ENCODE data around the gene DLGAP4.

The DLGAP4 gene

DNA sequence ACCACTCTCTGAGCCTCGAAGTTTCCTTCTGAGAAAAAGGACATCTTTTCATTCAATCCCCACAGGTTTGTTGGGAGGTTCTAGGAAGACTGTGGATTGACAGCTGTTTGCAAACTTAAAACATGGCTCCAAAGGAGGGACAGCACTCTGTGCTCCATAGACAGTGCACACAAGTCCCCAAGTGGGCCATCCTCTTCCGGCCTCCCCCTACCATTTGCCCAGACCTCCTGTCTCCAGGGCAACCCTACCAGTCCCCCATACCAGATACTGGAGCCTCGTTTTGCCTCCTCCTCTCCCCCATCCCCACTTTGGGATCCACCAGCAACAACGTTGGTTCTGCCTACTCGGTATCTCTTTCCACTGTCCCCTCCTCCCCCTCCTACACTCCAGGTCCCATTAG is 8.5 kb upstream of the DLGAP4 start:
- Histone ChIP-seq H3K9ac (no peak overlapping the region), H3K36me3 (ENCODE audit: insufficient read depth) (no peaks in the 10 kb centered on the region), H3K4me1 (ENCODE audit: low read depth, poor library complexity, severe bottlenecking) (no peaks in the 10 kb centered on the region), H2AFZ (ENCODE audit: low read depth) (no peak overlapping the region), H3K79me2 (ENCODE audit: insufficient read depth, low read depth) (no peaks in the 10 kb centered on the region), H3K4me2 (no peak overlapping the region), H3K27me3 (ENCODE audit: insufficient read depth, low read depth) (peaks cover 3% of the 10 kb centered on the region; the same call in 1 of the 2 replicates), H3K4me3 (IDR thresholded peaks at IDR 0.05; ENCODE audit: insufficient read depth, low read depth, low read length) (no peak overlapping the region), H3K27ac (no peak overlapping the region), H4K20me1 (ENCODE audit: insufficient read depth) (no peaks in the 10 kb centered on the region)
- TF ChIP-seq, protein P1, sequence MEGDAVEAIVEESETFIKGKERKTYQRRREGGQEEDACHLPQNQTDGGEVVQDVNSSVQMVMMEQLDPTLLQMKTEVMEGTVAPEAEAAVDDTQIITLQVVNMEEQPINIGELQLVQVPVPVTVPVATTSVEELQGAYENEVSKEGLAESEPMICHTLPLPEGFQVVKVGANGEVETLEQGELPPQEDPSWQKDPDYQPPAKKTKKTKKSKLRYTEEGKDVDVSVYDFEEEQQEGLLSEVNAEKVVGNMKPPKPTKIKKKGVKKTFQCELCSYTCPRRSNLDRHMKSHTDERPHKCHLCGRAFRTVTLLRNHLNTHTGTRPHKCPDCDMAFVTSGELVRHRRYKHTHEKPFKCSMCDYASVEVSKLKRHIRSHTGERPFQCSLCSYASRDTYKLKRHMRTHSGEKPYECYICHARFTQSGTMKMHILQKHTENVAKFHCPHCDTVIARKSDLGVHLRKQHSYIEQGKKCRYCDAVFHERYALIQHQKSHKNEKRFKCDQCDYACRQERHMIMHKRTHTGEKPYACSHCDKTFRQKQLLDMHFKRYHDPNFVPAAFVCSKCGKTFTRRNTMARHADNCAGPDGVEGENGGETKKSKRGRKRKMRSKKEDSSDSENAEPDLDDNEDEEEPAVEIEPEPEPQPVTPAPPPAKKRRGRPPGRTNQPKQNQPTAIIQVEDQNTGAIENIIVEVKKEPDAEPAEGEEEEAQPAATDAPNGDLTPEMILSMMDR (conservative IDR thresholded peaks at IDR 0.05; ENCODE audit: low read depth, low read length): no peak

DNA sequence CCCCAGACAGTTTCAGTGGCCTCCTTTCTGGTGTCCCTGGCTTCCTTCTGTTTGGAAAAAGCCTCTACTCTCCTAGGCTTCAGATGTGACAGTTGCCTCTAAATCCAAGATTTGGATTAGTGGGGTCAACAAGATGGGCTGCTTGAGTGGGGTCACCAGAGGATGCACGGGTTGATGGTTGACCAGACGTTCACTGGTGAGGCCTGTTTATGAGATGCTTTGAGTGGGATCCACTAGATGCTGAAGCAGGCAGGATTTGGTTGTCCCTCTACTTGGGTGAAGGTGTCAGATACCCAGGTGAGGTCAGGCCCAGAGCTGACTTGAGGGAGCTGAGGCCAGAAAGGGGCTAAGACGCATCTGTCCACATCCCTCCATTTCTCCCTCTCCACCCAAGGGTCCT is 8.1 kb upstream of the DLGAP4 start:
- TF ChIP-seq, protein P1 (conservative IDR thresholded peaks at IDR 0.05; ENCODE audit: low read depth, low read length): no peak
- no peak overlapping the region for H3K9ac ChIP-seq
- H3K27me3 ChIP-seq (ENCODE audit: insufficient read depth, low read depth): peaks cover 3% of the 10 kb centered on the region; the same call in 1 of the 2 replicates

DNA sequence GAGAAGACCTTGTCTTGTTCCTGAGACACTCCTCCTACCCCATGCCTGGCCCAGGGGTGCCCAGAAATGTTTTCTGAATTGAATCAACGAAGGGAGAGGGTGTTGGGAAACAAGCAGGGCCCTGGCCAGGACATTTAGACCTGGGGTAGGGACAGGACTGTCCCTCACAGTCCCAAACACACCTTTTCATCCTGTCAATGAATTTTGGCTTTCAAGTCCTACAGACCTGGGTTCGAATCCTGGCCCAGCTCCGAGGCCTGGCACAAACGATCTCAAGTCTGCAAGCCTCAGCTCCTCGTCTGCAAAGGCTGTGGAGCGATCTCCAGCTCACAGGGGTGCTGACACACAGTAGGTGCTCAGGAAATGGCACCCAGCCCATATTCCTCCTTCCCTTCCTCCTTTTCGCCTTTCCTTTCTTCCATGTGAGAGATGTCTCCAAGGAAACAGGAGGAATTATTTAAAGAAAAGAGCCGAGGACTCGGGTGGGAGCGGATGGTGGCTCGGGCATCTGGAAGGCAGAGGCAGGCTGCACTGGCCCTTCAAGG is 7.3 kb upstream of the DLGAP4 start:
- no peaks in the 10 kb centered on the region for H3K36me3 ChIP-seq (ENCODE audit: insufficient read depth)
- no peaks in the 10 kb centered on the region for H4K20me1 ChIP-seq (ENCODE audit: insufficient read depth)
- peaks cover 3% of the 10 kb centered on the region; the same call in 1 of the 2 replicates for H3K27me3 ChIP-seq (ENCODE audit: insufficient read depth, low read depth)
- H3K27ac ChIP-seq: no peak overlapping the region
- H3K4me3 ChIP-seq (IDR thresholded peaks at IDR 0.05; ENCODE audit: insufficient read depth, low read depth, low read length): no peak overlapping the region
- no peak overlapping the region for H3K9ac ChIP-seq
- no peaks in the 10 kb centered on the region for H3K79me2 ChIP-seq (ENCODE audit: insufficient read depth, low read depth)
- H2AFZ ChIP-seq (ENCODE audit: low read depth): no peak overlapping the region
- no peaks in the 10 kb centered on the region for H3K4me1 ChIP-seq (ENCODE audit: low read depth, poor library complexity, severe bottlenecking)
- TF ChIP-seq, protein P1 (conservative IDR thresholded peaks at IDR 0.05; ENCODE audit: low read depth, low read length): no peak
- no peak overlapping the region for H3K4me2 ChIP-seq

More for the DNA sequence above, 8.1 kb upstream of the DLGAP4 start:
- Histone ChIP-seq H4K20me1 (ENCODE audit: insufficient read depth) (no peaks in the 10 kb centered on the region), H3K4me3 (IDR thresholded peaks at IDR 0.05; ENCODE audit: insufficient read depth, low read depth, low read length) (no peak overlapping the region), H3K36me3 (ENCODE audit: insufficient read depth) (no peaks in the 10 kb centered on the region), H3K27ac (no peak overlapping the region), H3K4me1 (ENCODE audit: low read depth, poor library complexity, severe bottlenecking) (no peaks in the 10 kb centered on the region), H3K79me2 (ENCODE audit: insufficient read depth, low read depth) (no peaks in the 10 kb centered on the region), H3K4me2 (no peak overlapping the region), H2AFZ (ENCODE audit: low read depth) (no peak overlapping the region)

DNA sequence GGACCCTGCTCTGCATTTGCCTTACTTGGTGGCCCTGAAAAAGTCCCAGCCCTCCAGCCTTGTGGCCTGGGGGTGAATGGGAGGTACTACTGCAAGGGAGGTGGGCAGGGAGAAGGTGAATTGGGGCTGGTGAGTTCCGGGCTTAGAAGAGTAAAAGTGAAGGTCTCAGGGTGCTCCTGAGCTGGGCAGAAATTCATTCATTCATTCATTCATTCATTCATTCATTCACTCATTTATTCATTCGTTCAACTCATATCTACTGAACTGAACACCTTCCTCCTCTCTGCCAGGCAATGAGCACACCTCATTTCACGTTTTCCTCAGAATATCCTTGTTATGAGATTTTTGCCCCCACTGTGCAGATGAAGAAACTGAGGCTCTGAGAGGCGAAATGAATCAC is 6.7 kb upstream of the DLGAP4 start:
- Histone ChIP-seq H3K27me3 (ENCODE audit: insufficient read depth, low read depth) (peaks cover 9% of the 10 kb centered on the region; the same call in 1 of the 2 replicates), H3K27ac (no peak overlapping the region), H3K4me3 (IDR thresholded peaks at IDR 0.05; ENCODE audit: insufficient read depth, low read depth, low read length) (no peak overlapping the region), H3K79me2 (ENCODE audit: insufficient read depth, low read depth) (no peaks in the 10 kb centered on the region), H2AFZ (ENCODE audit: low read depth) (no peak overlapping the region), H3K36me3 (ENCODE audit: insufficient read depth) (no peaks in the 10 kb centered on the region), H3K4me2 (no peak overlapping the region), H3K9ac (no peak overlapping the region), H4K20me1 (ENCODE audit: insufficient read depth) (no peaks in the 10 kb centered on the region), H3K4me1 (ENCODE audit: low read depth, poor library complexity, severe bottlenecking) (no peaks in the 10 kb centered on the region)
- TF ChIP-seq, protein P1 (conservative IDR thresholded peaks at IDR 0.05; ENCODE audit: low read depth, low read length): no peak
